SK-N-SH (cell line): Measurements from ENCODE around the gene DUSP10. TPM values are rescaled to one million over a fixed set of nuclear protein-coding genes. Genes with fewer than 3 reads are reported as not detected.

Experiments
- CTCF ChIA-PET: fragments of 300-600, 350-600 bp; formaldehyde crosslinking; extraction: SDS; loops from one replicate; lab custom pipeline; 2021; lab: Yijun Ruan, JAX
- POLR2A ChIA-PET: fragments of 350-600 bp; sonication (Branson Sonifier 250); formaldehyde crosslinking; extraction: SDS; loops from one replicate; lab custom pipeline; 2020; ENCODE audit warnings: antibody characterized with exemption, inconsistent platforms; lab: Yijun Ruan, JAX
- DNase-seq: peaks from one replicate; pipeline ENCODE4 v3.0.0; 2012
- H2AFZ ChIP-seq: fragments of 200-600 bp; sonication (generic); 2 replicates; pipeline ENCODE4 v1.8.1; 2016; ENCODE audit warnings: antibody characterized with exemption, mild to moderate bottlenecking, low read depth
- H3F3A ChIP-seq: fragments of 200-600 bp; sonication (generic); replicated peaks from 2 replicates; pipeline ENCODE3; 2016; ENCODE audit warnings: antibody characterized with exemption, mild to moderate bottlenecking; ENCODE audit not compliant: insufficient read depth
- H3K27ac ChIP-seq, 2 experiments: fragments of 200-500 bp in 1 of 2; fragments of 200-600 bp in 1 of 2; sonication (Bioruptor generic) in 1 of 2; sonication (generic), shearing (Covaris generic) in 1 of 2; 2 replicates each; pipeline versions ENCODE4 v1.5.1 to v1.6.1; 2014 to 2016; ENCODE audit warnings: low read depth in 2 of 2, inconsistent platforms in 1 of 2, low read length in 1 of 2, mild to moderate bottlenecking in 1 of 2, mixed read lengths in 1 of 2
- H3K27me3 ChIP-seq: fragments of 200-600 bp; sonication (generic), shearing (Covaris generic); 2 replicates; pipeline ENCODE4 v1.6.1; 2016; ENCODE audit warnings: mixed run types; ENCODE audit not compliant: insufficient read depth
- H3K36me3 ChIP-seq, 2 experiments: fragments of 200-500 bp in 1 of 2; fragments of 200-600 bp in 1 of 2; sonication (Bioruptor generic) in 1 of 2; sonication (generic) in 1 of 2; replicated peaks in 1 of 2; 2 replicates each; pipeline versions ENCODE3 to v1.5.1; 2014 to 2016; ENCODE audit warnings: low read length in 1 of 2, mild to moderate bottlenecking in 1 of 2; ENCODE audit not compliant: insufficient read depth in 2 of 2, control insufficient read depth in 1 of 2
- H3K4me1 ChIP-seq, 2 experiments: fragments of 200-500 bp in 1 of 2; fragments of 200-600 bp in 1 of 2; sonication (Bioruptor generic) in 1 of 2; sonication (generic), shearing (Covaris generic) in 1 of 2; 2 replicates each; pipeline versions ENCODE4 v1.5.1 to v1.6.1; 2014 to 2016; ENCODE audit warnings: low read depth in 1 of 2, low read length in 1 of 2, mixed run types in 1 of 2; ENCODE audit not compliant: insufficient read depth in 2 of 2, control insufficient read depth in 1 of 2
- H3K4me2 ChIP-seq: fragments of 200-600 bp; sonication (generic), shearing (Covaris generic); 2 replicates; pipeline ENCODE4 v1.6.1; 2017; ENCODE audit warnings: mixed run types
- H3K4me3 ChIP-seq, 2 experiments: fragments of 200-500 bp in 1 of 2; fragments of 200-600 bp in 1 of 2; sonication (Bioruptor generic) in 1 of 2; sonication (generic), shearing (Covaris generic) in 1 of 2; 2 replicates each; pipeline versions ENCODE4 v1.5.1 to v1.8.1; 2014 to 2016; ENCODE audit warnings: low read depth in 2 of 2, inconsistent platforms in 1 of 2, low read length in 1 of 2, mild to moderate bottlenecking in 1 of 2, mixed read lengths in 1 of 2, moderate library complexity in 1 of 2
- H3K79me2 ChIP-seq: fragments of 200-600 bp; sonication (generic); 2 replicates; pipeline ENCODE4 v1.8.1; 2017; ENCODE audit warnings: mild to moderate bottlenecking; ENCODE audit not compliant: insufficient read depth
- H3K9ac ChIP-seq: fragments of 200-600 bp; sonication (generic); 2 replicates; pipeline ENCODE4 v1.6.1; 2017; ENCODE audit warnings: mixed run types
- H3K9me2 ChIP-seq: fragments of 200-600 bp; sonication (generic); 2 replicates; pipeline ENCODE4 v1.6.1; 2017; ENCODE audit warnings: mixed run types
- H3K9me3 ChIP-seq: fragments of 200-600 bp; sonication (generic); 2 replicates; pipeline ENCODE4 v1.6.1; 2017; ENCODE audit warnings: mixed run types, mild to moderate bottlenecking, moderate library complexity
- H4K20me1 ChIP-seq: fragments of 200-600 bp; sonication (generic); 2 replicates; pipeline ENCODE4 v1.6.1; 2017; ENCODE audit warnings: mild to moderate bottlenecking, mixed run types; ENCODE audit not compliant: insufficient read depth
- ELF1 ChIP-seq: IDR thresholded peaks from 2 replicates; pipeline ENCODE4 v1.4.0; 2012
- EP300 ChIP-seq, 2 experiments: IDR thresholded peaks; 2 replicates each; pipeline versions ENCODE4 v1.4.0 to v1.6.1; 2012; ENCODE audit warnings: borderline replicate concordance in 1 of 2, low read depth in 1 of 2, low read length in 1 of 2
- GABPA ChIP-seq: IDR thresholded peaks from 2 replicates; pipeline ENCODE4 v1.4.0; 2012; ENCODE audit warnings: low read depth, mild to moderate bottlenecking
- MXI1 ChIP-seq: IDR thresholded peaks from 2 replicates; pipeline ENCODE4 v1.6.1; 2012; ENCODE audit warnings: mild to moderate bottlenecking, low read depth, low read length, improper control_type of control experiment
- PBX3 ChIP-seq: IDR thresholded peaks from 2 replicates; pipeline ENCODE4; 2012
- TAF1 ChIP-seq: IDR thresholded peaks from 2 replicates; pipeline ENCODE4 v1.6.1; 2012; ENCODE audit warnings: low read depth, mild to moderate bottlenecking, low read length, moderate library complexity, borderline replicate concordance
- TCF12 ChIP-seq: IDR thresholded peaks from 2 replicates; pipeline ENCODE4 v1.4.0; 2012
- TEAD4 ChIP-seq: IDR thresholded peaks from 2 replicates; pipeline ENCODE4 v1.4.0; 2012; ENCODE audit warnings: mild to moderate bottlenecking, borderline replicate concordance; ENCODE audit not compliant: insufficient read depth
- YY1 ChIP-seq: IDR thresholded peaks from 2 replicates; pipeline ENCODE4 v1.4.0; 2012; ENCODE audit warnings: low read depth, mild to moderate bottlenecking
- WGBS: methylation state at CpG from one replicate; pipeline ENCODE4 v1.1.6; 2017; ENCODE audit warnings: low lambda C conversion rate; 5-methylcytosine and 5-hydroxymethylcytosine counted together
- polyA plus RNA-seq, 3 experiments: library from polyadenylated mRNA; depleted of rRNA; stranded (reverse); fragments of >200 nt; gene quantifications; 2 replicates each; pipeline ENCODE4 v1.2.3, GENCODE V29; 2012

The DUSP10 gene
- polyA plus RNA-seq, 1 of the 3 experiments (the other 2 are of a cell fraction): 6.4 TPM

- TF ChIP-seq ELF1: no peak
- no peak for TF ChIP-seq TAF1
- TF ChIP-seq GABPA: no peak
- Histone ChIP-seq H2AFZ (no peak overlapping the region), H3K4me3 (no peak overlapping the region), H3K9me2 (no peaks in the 10 kb centered on the region), H3K9me3 (no peaks in the 10 kb centered on the region), H3K79me2 (peaks cover 4% of the 10 kb centered on the region; the same call in 1 of the 2 replicates), H3K27me3 (no peaks in the 10 kb centered on the region), H3K9ac (no peak overlapping the region), H3K4me2 (no peak overlapping the region), H3K36me3 (peaks cover 0 to 2% of the 10 kb centered on the region in 2 experiments), H3F3A (no peaks in the 10 kb centered on the region), H3K4me1 (peaks cover 7 to 32% of the 10 kb centered on the region in 2 experiments; a peak in 3 of 4 replicates), H3K27ac (peak overlapping the region in 1 of 2 experiments; percentile 62; a peak in 2 of 4 replicates), H4K20me1 (no peaks in the 10 kb centered on the region)
- CTCF ChIA-PET: interaction anchor here (1.1 to 1.5 kb wide), 2 partner anchors 22 to 241 kb away, joined by 3 to 4 read pairs; no protein-coding TSS in a partner anchor
- WGBS: 100% methylated on average over 1 of the region's 1 CpG
- POLR2A ChIA-PET: no interaction called here
- no peak for DNase-seq
These were observed 22.7 kb downstream of the DUSP10 start for GRCh38 chr1:221719278-221719597.

GRCh38 chr1:221718381-221719277, 23.3 kb downstream of the DUSP10 start:
- Histone ChIP-seq H4K20me1 (no peaks in the 10 kb centered on the region), H3K9me2 (no peaks in the 10 kb centered on the region), H3K4me3 (no peak overlapping the region), H3F3A (no peaks in the 10 kb centered on the region), H3K36me3 (peaks cover 0 to 2% of the 10 kb centered on the region in 2 experiments), H3K9me3 (no peaks in the 10 kb centered on the region), H2AFZ (no peak overlapping the region), H3K9ac (no peak overlapping the region), H3K27me3 (no peaks in the 10 kb centered on the region), H3K4me1 (peaks cover 7 to 32% of the 10 kb centered on the region in 2 experiments; a peak in 3 of 4 replicates), H3K79me2 (no peaks in the 10 kb centered on the region), H3K4me2 (peak overlapping the region; percentile 34), H3K27ac (peak overlapping the region; percentile 51 to 62; a peak in 3 of 4 replicates)
- peak; percentile 43 for TF ChIP-seq PBX3
- TF ChIP-seq TCF12: peak; percentile 45; the same call in 1 of the 2 replicates
- no peak for TF ChIP-seq MXI1
- 0 out of 2 replicates have a peak, but pooled peaks have one; percentile 48 for TF ChIP-seq TEAD4
- peak in 1 of 2 experiments; percentile 13; a peak in 2 of 4 replicates for TF ChIP-seq EP300 (IDR thresholded peaks at IDR 0.05; ENCODE audit: borderline replicate concordance in 1 of 2, low read depth in 1 of 2, low read length in 1 of 2)
- no peak for TF ChIP-seq YY1
- POLR2A ChIA-PET: no interaction called here
- no peak for DNase-seq
- CTCF ChIA-PET: interaction anchor here (1.1 to 1.5 kb wide), 3 partner anchors 11 to 241 kb away, joined by 3 to 4 read pairs (median 3); no protein-coding TSS in a partner anchor
- WGBS: 45% methylated on average over 5 of the region's 5 CpGs
